ENCODE results near the gene AVPR1A. TPM values are rescaled to one million over a fixed set of nuclear protein-coding genes. Genes with fewer than 3 reads are reported as not detected.

The AVPR1A gene
- total RNA-seq, 4 donors from 2014 or later = 2.6 to 20.6 (median 6.9) TPM

DNA sequence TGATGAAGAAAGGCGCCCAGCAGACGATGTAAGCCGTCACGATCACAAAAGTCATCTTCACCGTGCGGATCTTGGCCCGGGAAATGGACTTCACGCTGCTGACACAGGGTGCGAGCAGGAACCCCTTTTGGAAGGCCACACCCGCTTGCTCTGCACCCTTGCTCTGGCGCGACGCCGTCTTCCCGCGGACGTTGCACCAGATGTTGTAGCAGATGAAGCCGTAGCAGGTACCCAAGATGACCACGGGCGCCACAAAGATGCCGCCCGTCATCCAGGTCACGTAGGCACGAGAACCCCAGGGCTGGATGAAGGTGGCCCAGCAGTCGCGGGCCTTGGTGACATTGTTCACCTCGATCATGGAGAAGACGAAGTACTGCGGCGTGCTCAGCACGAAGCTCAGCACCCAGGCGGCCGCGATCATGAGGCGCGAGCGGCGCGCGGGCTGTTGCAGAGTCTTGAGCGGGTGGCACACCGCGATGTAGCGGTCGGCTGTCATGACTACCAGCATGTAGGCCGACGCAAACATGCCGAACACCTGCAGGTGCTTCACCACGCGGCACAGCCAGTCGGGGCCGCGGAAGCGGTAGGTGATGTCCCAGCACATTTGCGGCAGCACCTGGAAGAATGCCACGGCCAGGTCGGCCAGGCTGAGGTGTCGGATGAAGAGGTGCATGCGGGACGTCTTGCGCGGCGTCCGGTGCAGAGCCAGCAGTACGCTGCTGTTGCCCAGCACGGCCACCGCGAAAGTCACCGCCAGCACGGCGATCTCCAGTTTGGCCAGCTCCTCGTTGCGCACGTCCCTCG is 890 bp downstream of the AVPR1A start:
- peak in 1 of 2 donors; percentile 76 for DNase-seq (ENCODE audit: low spot score in 2 of 2)
- H3K4me3 ChIP-seq (ENCODE audit: low read depth, poor library complexity, severe bottlenecking) = no peak overlapping the region
- intact Hi-C loops (cut with DNase I; ENCODE audit: low total_unique reads) = no loop called here
- WGBS, 2 donors = 7 to 9% methylated on average over 54 to 65 of the region's 75 CpGs
- TF ChIP-seq POLR2A (IDR thresholded peaks at IDR 0.05) = no peak
- TF ChIP-seq, protein P1, sequence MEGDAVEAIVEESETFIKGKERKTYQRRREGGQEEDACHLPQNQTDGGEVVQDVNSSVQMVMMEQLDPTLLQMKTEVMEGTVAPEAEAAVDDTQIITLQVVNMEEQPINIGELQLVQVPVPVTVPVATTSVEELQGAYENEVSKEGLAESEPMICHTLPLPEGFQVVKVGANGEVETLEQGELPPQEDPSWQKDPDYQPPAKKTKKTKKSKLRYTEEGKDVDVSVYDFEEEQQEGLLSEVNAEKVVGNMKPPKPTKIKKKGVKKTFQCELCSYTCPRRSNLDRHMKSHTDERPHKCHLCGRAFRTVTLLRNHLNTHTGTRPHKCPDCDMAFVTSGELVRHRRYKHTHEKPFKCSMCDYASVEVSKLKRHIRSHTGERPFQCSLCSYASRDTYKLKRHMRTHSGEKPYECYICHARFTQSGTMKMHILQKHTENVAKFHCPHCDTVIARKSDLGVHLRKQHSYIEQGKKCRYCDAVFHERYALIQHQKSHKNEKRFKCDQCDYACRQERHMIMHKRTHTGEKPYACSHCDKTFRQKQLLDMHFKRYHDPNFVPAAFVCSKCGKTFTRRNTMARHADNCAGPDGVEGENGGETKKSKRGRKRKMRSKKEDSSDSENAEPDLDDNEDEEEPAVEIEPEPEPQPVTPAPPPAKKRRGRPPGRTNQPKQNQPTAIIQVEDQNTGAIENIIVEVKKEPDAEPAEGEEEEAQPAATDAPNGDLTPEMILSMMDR (IDR thresholded peaks at IDR 0.05) = no peak

DNA sequence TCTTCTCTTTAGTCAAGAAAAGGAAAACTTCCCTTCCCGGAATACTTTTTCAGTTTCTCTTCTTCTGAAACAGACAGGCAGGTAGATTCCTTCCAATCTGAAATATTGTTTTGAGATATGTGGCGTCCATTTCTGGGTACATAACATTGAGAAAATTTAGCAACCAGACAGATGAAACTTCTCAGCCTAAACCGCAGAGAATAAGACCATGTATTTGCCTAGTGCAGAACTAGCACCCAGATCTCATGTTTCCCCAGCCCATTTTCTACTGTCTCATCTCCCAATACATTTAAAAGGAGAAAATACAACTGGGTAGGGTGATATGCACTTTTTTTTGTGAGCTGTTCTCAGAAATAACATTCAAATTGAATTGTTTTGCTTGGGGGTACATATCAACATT is 6.4 kb downstream of the AVPR1A start:
- no peak for DNase-seq (ENCODE audit: low spot score in 2 of 2)
- intact Hi-C loops (cut with DNase I; ENCODE audit: low total_unique reads) = no loop called here
- 76 to 85% methylated on average over 3 of the region's 3 CpGs for WGBS, 2 donors
- H3K4me3 ChIP-seq (ENCODE audit: low read depth, poor library complexity, severe bottlenecking) = no peak overlapping the region
- TF ChIP-seq, protein P1 (IDR thresholded peaks at IDR 0.05) = no peak
- no peak for TF ChIP-seq POLR2A (IDR thresholded peaks at IDR 0.05)

DNA sequence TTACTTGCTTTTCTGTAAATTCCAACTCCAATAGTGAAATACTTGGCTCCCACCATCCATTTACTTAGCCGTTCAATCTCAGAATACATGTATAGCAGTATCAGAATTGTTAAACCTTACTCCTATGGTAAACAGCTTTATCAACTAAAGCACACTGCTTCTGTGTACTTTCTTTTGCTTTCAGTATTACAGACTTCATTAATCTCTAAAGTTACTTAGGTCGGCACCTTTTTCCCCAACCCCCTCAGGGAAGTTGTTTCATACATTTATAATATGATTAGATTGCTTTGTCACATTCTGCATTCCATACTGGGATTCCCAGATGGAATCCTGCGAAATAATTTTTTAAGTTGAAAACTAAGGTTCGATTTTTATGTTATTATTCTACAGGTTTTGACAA is 12.5 kb downstream of the AVPR1A start:
- 66 to 67% methylated on average over 4 of the region's 4 CpGs for WGBS, 2 donors
- TF ChIP-seq, protein P1 (IDR thresholded peaks at IDR 0.05) = no peak
- no peak for TF ChIP-seq POLR2A (IDR thresholded peaks at IDR 0.05)
- no peak for DNase-seq (ENCODE audit: low spot score in 2 of 2)
- intact Hi-C loops (cut with DNase I; ENCODE audit: low total_unique reads) = no loop called here
- H3K4me3 ChIP-seq (ENCODE audit: low read depth, poor library complexity, severe bottlenecking) = no peak overlapping the region

DNA sequence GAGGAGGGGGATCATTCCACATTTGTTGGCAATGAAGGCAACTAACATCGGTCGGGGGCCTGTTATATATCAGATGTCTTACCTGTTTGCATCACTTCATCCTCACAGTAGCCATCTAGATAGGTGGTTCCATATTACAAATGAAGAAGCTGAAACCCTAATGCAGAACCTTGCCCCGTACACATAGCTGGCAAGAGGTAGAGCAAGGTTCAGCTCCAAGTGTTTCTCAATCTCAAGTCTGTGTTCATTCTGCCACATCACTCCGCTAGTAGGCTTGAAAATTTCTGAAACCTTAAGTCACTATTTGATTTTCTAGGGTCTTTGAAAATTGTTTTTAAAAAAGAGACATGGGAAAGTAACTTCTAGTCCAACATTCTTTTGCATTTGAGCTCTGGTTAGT is 17.0 kb downstream of the AVPR1A start:
- H3K4me3 ChIP-seq (ENCODE audit: low read depth, poor library complexity, severe bottlenecking) = no peak overlapping the region
- intact Hi-C loops (cut with DNase I; ENCODE audit: low total_unique reads) = no loop called here
- 90 to 95% methylated on average over 4 of the region's 4 CpGs for WGBS, 2 donors
- no peak for DNase-seq (ENCODE audit: low spot score in 2 of 2)
- TF ChIP-seq POLR2A (IDR thresholded peaks at IDR 0.05) = no peak
- TF ChIP-seq, protein P1 (IDR thresholded peaks at IDR 0.05) = no peak

DNA sequence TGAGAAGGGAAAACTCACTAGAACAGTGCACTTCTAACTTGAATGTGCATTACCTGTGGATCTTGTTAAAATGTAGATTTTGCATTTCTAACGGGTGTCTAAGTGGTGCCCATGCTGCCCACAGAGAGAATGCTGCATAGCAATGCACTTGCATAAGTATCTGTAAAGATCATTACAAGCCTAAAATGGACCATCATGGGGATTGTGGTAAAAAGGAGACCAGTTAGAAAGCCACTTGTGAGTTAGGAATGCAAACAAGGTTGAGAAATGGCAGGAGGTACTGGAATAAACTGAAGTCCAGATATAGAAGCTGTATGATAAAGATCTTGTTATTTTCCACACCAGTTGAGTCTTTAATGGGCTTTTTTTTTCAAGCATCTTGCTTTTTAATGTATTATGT is 18.8 kb downstream of the AVPR1A start:
- DNase-seq (ENCODE audit: low spot score in 2 of 2) = no peak
- TF ChIP-seq, protein P1 (IDR thresholded peaks at IDR 0.05) = no peak
- no peak for TF ChIP-seq POLR2A (IDR thresholded peaks at IDR 0.05)
- WGBS, 2 donors = 88 to 90% methylated on average over 1 of the region's 1 CpG
- intact Hi-C loops (cut with DNase I; ENCODE audit: low total_unique reads) = no loop called here
- H3K4me3 ChIP-seq (ENCODE audit: low read depth, poor library complexity, severe bottlenecking) = no peak overlapping the region

DNA sequence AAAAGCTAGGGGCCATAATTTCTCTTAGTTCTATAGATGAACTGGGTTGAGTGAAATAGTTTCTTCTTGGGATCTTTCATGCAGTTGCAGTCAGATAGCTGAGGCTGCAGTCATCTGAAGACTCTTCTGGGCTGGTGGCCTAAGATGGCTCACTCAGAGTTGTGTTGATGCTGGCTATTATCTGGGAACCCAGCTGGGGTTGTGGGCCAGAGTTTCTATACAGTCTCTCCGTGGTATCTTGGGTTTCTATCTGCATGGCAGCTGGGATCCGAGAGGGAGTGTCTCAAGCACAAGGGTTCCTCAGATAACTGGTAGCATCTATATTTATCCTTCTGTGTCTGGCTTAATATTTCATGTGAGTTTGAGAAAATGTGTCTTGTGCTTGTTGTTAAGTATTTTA is 21.1 kb downstream of the AVPR1A start:
- no peak for TF ChIP-seq POLR2A (IDR thresholded peaks at IDR 0.05)
- TF ChIP-seq, protein P1 (IDR thresholded peaks at IDR 0.05) = no peak
- WGBS, 2 donors = 68 to 71% methylated on average over 2 of the region's 2 CpGs
- H3K4me3 ChIP-seq (ENCODE audit: low read depth, poor library complexity, severe bottlenecking) = peak overlapping the region; percentile 5
- no peak for DNase-seq (ENCODE audit: low spot score in 2 of 2)
- intact Hi-C loops (cut with DNase I; ENCODE audit: low total_unique reads) = no loop called here
